Ishikawa (cell line): ENCODE data around the gene PLEKHA5.

Source experiments
- CEBPB ChIP-seq: IDR thresholded peaks from 2 replicates; pipeline ENCODE4 v1.6.1; 2012
- CREB1 ChIP-seq: IDR thresholded peaks from 2 replicates; pipeline ENCODE4 v1.6.1; 2012; ENCODE audit warnings: low read depth
- EP300 ChIP-seq: IDR thresholded peaks from 2 replicates; pipeline ENCODE4 v1.6.1; 2012; ENCODE audit warnings: borderline replicate concordance
- FOXM1 ChIP-seq: IDR thresholded peaks from 2 replicates; pipeline ENCODE4 v1.6.1; 2012; ENCODE audit warnings: low read depth, borderline replicate concordance
- NFIC ChIP-seq: IDR thresholded peaks from 2 replicates; pipeline ENCODE4 v1.6.1; 2012
- RAD21 ChIP-seq: IDR thresholded peaks from 2 replicates; pipeline ENCODE4 v1.6.1; 2012; ENCODE audit warnings: low read depth
- REST ChIP-seq: IDR thresholded peaks from 2 replicates; pipeline ENCODE4 v1.6.1; 2012; ENCODE audit warnings: low read depth, mild to moderate bottlenecking
- TAF1 ChIP-seq: IDR thresholded peaks from 2 replicates; pipeline ENCODE4 v1.6.1; 2012; ENCODE audit warnings: low read depth, mild to moderate bottlenecking
- TEAD4 ChIP-seq: IDR thresholded peaks from 2 replicates; pipeline ENCODE4 v1.6.1; 2012
- YY1 ChIP-seq: IDR thresholded peaks from 2 replicates; pipeline ENCODE4 v1.6.1; 2012; ENCODE audit warnings: low read depth
- ZBTB7A ChIP-seq: IDR thresholded peaks from 2 replicates; pipeline ENCODE4 v1.6.1; 2012; ENCODE audit warnings: low read depth
- TF ChIP-seq, protein P1 (sequence below): IDR thresholded peaks from 2 replicates; pipeline ENCODE4 v1.6.1; 2012

DNA sequence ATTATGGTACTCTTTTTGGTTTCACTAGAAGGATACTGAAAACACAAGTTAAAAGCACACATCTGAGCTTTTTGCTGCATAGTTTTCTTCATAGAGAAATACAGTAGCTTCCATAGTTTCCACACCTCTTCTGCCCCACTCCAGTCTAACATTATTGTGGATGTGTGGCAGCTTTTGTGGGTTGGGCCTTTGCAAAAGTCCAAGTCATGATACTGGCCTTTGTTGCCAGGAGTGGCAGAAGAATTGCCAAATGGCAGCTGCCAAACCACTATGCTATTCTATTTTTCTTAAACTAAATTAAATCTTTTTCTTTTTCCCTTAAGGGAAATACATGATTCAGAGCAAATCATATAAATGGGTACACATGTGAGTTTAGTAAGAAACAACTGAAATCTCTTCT, 114.8 kb downstream of the PLEKHA5 start:
- TF ChIP-seq CEBPB (no peak), YY1 (no peak), RAD21 (no peak), FOXM1 (no peak), ZBTB7A (no peak), CREB1 (no peak), EP300 (no peak), NFIC (no peak), REST (no peak), TEAD4 (no peak), TAF1 (no peak)
- TF ChIP-seq, protein P1, sequence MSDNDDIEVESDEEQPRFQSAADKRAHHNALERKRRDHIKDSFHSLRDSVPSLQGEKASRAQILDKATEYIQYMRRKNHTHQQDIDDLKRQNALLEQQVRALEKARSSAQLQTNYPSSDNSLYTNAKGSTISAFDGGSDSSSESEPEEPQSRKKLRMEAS, result no peak
